Body of pancreas (tissue), 4 donors: ENCODE data around the gene LRRC30.

Experiments used
- POLR2A ChIP-seq, 3 donors: fragments of 450-650 bp; IDR thresholded peaks; one replicate each; pipeline ENCODE4 v1.6.1; 2016; ENCODE audit warnings: antibody characterized with exemption in 3 of 3, mild to moderate bottlenecking in 2 of 3
- TF ChIP-seq, protein P1 (sequence below), 7 experiments: fragments of 450-650 bp in 4 of 7; fragments of 200-600 bp in 3 of 7; sonication (generic) in 3 of 7; IDR thresholded peaks; one replicate each; pipeline ENCODE4 v1.5.1; 2016 to 2019; ENCODE audit warnings: antibody characterized with exemption in 7 of 7

DNA sequence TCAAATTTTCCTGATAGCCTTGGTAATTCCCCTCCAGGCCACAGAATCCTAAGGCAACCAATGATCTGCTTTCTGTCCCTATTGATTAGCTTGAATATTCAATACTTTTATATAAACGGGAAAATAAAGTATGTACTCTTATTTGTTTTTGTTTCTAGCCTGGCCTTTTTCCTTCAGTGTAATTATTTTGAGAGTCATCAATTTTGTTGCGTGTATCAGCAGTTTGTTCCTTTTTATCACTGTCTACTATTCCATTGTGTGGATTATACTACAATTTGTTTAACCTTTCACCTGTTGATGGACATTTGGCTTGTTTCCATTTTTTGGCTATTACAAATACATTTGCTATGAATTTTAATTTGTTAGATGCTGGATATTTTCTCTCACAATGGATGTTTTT is 39.2 kb upstream of the LRRC30 start:
- TF ChIP-seq, protein P1, sequence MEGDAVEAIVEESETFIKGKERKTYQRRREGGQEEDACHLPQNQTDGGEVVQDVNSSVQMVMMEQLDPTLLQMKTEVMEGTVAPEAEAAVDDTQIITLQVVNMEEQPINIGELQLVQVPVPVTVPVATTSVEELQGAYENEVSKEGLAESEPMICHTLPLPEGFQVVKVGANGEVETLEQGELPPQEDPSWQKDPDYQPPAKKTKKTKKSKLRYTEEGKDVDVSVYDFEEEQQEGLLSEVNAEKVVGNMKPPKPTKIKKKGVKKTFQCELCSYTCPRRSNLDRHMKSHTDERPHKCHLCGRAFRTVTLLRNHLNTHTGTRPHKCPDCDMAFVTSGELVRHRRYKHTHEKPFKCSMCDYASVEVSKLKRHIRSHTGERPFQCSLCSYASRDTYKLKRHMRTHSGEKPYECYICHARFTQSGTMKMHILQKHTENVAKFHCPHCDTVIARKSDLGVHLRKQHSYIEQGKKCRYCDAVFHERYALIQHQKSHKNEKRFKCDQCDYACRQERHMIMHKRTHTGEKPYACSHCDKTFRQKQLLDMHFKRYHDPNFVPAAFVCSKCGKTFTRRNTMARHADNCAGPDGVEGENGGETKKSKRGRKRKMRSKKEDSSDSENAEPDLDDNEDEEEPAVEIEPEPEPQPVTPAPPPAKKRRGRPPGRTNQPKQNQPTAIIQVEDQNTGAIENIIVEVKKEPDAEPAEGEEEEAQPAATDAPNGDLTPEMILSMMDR (IDR thresholded peaks at IDR 0.05), result no peak
- TF ChIP-seq POLR2A (IDR thresholded peaks at IDR 0.05), result no peak
